GM13976 (cell line): ENCODE data around the gene CHRNA4.

Source experiments
- DNase-seq: peaks from one replicate; pipeline ENCODE4 v3.0.0; 2012; ENCODE audit warnings: low spot score
- in situ Hi-C: fragments of 300-500 bp; cut with MboI; formaldehyde crosslinking; loops from one replicate; pipeline ENCODE4 v1.12.0; 2022; ENCODE audit warnings: low sequenced_read_pairs, mixed read lengths, inconsistent platforms; ENCODE audit not compliant: unreplicated experiment
- TF ChIP-seq, protein P1 (sequence below): IDR thresholded peaks from 2 replicates; pipeline ENCODE4 v1.5.1; 2012; ENCODE audit warnings: borderline replicate concordance, mild to moderate bottlenecking; ENCODE audit not compliant: insufficient read depth; ENCODE audit errors: extremely low read depth, missing control alignments, control extremely low read depth

Gene CHRNA4

DNA sequence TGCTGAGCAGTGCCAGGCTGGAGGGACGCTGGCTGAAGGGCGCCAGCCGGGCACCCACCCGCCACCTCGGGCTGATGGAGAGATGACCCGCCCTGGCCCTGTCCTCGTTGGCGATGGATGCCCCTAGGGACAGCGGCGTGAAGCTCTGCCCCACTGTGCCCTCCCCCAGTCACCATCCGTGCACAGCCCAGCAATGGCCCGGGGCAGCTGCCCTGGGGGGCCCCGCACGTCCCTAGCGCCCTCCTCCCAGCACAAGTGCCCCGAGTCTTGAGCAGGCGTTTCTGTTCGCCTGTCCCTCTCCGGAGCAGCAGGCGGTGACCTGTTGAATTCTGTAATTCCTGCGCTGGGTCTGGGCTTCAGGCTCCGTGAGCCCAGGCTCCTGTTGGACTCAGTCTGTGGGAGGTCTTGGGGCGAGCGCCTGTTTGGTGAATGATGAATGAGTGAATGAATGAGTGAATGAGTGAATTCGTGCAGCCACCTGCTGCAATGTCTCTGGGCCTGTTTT, 36.8 kb upstream of the CHRNA4 start:
- TF ChIP-seq, protein P1, sequence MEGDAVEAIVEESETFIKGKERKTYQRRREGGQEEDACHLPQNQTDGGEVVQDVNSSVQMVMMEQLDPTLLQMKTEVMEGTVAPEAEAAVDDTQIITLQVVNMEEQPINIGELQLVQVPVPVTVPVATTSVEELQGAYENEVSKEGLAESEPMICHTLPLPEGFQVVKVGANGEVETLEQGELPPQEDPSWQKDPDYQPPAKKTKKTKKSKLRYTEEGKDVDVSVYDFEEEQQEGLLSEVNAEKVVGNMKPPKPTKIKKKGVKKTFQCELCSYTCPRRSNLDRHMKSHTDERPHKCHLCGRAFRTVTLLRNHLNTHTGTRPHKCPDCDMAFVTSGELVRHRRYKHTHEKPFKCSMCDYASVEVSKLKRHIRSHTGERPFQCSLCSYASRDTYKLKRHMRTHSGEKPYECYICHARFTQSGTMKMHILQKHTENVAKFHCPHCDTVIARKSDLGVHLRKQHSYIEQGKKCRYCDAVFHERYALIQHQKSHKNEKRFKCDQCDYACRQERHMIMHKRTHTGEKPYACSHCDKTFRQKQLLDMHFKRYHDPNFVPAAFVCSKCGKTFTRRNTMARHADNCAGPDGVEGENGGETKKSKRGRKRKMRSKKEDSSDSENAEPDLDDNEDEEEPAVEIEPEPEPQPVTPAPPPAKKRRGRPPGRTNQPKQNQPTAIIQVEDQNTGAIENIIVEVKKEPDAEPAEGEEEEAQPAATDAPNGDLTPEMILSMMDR = no peak
- no peak for DNase-seq
- in situ Hi-C loops = no loop called here

DNA sequence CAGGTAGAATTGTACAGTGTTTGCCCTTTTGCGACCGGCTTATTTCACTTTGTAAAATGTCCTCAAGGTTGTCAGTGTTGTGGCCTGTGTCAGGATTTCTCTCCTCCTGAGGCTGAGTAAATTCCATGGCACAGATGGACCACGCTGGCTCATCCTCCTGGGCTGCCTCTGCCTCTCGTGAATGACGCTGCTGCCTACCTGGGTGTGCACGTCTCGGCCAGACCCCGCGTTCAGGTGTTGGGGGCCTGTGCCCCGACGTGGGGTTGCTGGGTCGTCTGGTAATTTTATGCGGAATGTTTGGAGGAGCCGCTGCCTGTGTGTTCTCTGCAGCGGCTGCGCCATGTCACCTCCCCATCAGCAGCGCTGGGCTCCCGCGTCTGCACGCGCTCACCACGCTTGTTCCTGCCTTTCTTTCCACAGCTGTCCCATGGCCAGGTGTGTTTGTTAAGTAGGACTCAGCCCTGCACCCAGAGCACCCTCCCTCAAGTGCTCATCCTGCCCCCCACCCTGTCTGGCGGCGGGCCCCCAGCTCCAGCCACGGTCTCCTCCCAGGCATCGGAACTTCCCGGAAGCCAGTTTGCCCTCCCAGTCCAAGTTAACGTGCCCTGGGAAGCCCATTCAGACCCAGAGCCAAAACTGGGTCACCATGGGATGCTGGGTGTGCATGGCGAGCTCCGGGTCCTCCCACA, 36.1 kb upstream of the CHRNA4 start:
- no peak for DNase-seq
- in situ Hi-C loops = no loop called here
- TF ChIP-seq, protein P1 = no peak

DNA sequence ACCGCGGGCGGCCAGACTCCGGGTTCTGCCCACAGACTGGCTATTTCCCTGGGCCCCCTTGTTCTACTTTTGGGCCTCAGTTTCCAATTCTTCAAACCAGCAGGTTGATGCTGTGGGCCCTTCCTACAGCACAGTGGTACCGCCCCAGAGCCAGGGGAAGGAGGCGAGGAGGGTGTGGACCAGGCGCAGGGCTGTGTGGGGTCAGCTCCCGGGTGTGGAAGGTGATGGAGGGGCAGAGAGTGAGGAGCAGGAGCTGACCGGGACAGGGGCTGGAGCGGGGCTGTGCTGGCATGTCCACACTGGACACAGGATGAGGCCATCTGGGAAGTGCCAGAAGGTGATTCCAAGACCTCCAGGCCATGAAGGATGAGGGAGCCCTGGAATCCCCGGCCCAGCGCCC, 35.2 kb upstream of the CHRNA4 start:
- DNase-seq = no peak
- in situ Hi-C loops = no loop called here
- TF ChIP-seq, protein P1 = no peak

DNA sequence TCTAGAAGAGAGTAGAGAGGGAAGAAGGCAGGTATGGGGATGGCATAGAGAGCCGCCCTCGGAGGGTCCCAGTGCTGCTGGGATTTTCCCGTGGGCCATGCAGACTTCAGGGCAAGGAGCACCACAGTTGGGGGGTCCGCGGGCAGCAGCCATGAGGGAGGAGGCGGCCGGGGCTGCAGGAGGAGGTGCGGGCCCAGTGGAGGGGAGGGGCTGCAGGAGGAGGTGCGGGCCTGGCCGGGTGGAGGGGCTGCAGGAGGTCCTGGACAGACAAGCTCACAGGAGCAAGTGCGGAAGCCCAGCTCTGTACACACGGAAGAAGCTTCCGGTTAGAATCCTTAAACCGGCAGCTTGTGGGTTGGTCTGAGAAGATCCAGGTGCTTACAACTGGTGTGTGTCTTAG, 34.6 kb upstream of the CHRNA4 start:
- TF ChIP-seq, protein P1 = no peak
- in situ Hi-C loops = no loop called here
- no peak for DNase-seq

DNA sequence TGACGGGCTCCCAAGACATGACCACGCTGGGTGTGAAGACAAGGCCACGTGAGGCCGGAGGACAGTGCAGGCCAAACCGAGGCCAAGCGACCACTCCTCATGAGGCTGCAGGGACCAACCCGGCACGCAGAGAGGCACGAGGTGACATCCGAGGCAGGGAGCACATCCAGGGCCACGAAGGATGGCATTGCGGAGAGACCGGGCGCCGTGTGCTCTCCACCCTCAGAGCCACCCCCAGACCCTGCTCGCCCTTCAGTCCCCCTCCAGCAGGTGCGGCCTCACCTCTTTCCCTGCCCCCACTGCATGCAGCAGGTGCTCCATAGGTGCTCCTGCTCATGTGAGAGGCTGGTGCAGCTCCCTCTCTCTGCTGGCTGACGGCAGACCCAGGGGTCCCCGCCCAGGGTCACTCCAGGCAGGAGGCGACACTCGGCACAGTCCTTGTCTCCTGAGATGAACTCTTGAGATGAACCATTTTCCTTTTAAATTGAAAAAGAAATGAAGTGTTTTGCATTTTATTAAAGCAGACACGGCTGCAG, 33.8 kb upstream of the CHRNA4 start:
- in situ Hi-C loops = no loop called here
- no peak for DNase-seq
- TF ChIP-seq, protein P1 = no peak

DNA sequence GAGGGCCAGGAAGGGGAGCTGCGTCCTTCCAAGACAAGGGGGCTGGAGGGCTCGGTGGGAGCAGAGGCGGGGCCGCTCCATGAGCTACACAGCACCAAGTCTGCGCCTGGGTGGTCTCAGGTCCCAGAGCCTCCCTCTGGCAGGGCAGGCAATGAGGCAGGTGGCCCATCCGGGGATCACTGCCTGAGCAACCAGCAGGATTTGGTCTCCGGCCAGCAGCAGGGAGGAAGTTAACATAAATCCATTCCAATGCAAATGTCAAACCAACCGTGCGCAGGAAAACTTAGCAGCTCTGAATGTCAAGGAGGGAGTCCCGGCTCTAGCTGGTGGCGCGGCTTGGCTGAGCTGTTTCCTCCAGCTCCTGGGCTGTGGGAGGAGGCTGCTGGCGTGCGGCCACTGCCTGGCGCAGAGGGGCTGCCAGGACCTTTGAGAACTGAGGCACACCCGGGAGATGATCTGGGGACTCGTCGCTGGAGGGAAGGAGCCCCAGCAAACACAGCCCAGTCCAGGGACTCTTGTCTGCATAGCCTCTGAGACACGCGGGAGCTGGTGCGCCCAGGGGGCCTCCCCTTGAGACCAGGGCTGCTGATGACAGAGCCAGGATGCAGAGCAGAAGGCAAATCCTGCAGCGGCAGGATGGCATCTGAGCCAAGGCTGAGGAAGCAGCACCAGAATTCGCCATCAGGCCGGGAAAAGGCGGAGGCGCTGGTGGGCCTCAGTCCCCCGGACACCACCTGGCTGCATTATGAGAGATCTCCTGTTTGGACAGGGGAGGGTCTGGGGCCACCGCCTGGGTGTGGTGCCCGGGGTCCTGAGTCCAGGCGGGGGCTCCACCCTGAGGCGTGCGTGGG, 33.1 kb upstream of the CHRNA4 start:
- in situ Hi-C loops = no loop called here
- no peak for DNase-seq
- TF ChIP-seq, protein P1 = no peak
